A549 (cell line): ENCODE measurements around the gene INPP4B. TPM values are rescaled to one million over a fixed set of nuclear protein-coding genes. Genes with fewer than 3 reads are reported as not detected.

Experiments
- ATAC-seq, 2 experiments: fragments of 200-7000 bp in 1 of 2; fragments of >200 bp in 1 of 2; cut with Nextera tagmentation in 1 of 2; cut with Tn5 transposase in 1 of 2; 3 replicates each; pipeline versions ENCODE4 v1.8.0 to v1.9.1; 2018 to 2020; ENCODE audit warnings: mild to moderate bottlenecking in 1 of 2, moderate library complexity in 1 of 2
- CTCF ChIA-PET: fragments of 300-600 bp; sonication (Branson Sonifier 250); formaldehyde crosslinking; extraction: SDS; loops from one replicate; lab custom pipeline; 2021; ENCODE audit warnings: antibody characterized with exemption, inconsistent platforms; lab: Yijun Ruan, JAX
- POLR2A ChIA-PET: fragments of 350-600 bp; formaldehyde crosslinking; extraction: SDS; loops from one replicate; lab custom pipeline; 2021; ENCODE audit warnings: antibody characterized with exemption, inconsistent platforms; lab: Yijun Ruan, JAX
- DNase-seq, 2 experiments: peaks; one replicate each; pipeline versions ENCODE4 v3.0.0 to v3.0.0-alpha.2; 2011 to 2016; ENCODE audit warnings: low read depth in 1 of 2, low spot score in 1 of 2
- FAIRE-seq: peaks from 2 replicates; lab custom pipeline; 2011; peaks lifted over from hg19 to GRCh38; lab: Jason Lieb, UNC
- H3K27ac ChIP-seq, 2 experiments: fragments of >200 bp; sonication (Bioruptor Twin); formaldehyde crosslinking; 3 replicates each; pipeline ENCODE4 v1.5.1; 2016 to 2017
- H3K4me1 ChIP-seq: fragments of >200 bp; sonication (Bioruptor Twin); formaldehyde crosslinking; 3 replicates; pipeline ENCODE4 v1.6.1; 2016
- H3K4me2 ChIP-seq: fragments of >200 bp; sonication (Bioruptor Twin); formaldehyde crosslinking; 3 replicates; pipeline ENCODE4 v1.6.1; 2016
- H3K4me3 ChIP-seq: fragments of >200 bp; sonication (Bioruptor Twin); formaldehyde crosslinking; 3 replicates; pipeline ENCODE4 v1.5.1; 2016
- H3K9me3 ChIP-seq: fragments of >200 bp; sonication (Bioruptor Twin); formaldehyde crosslinking; 3 replicates; pipeline ENCODE4 v1.6.1; 2016
- CBX8 ChIP-seq: fragments of 200-600 bp; sonication (generic); IDR thresholded peaks from 2 replicates; pipeline ENCODE4 v1.6.1; 2016
- CEBPB ChIP-seq, 2 experiments: fragments of >200 bp in 1 of 2; sonication (Bioruptor Twin) in 1 of 2; formaldehyde crosslinking in 1 of 2; IDR thresholded peaks; 2 replicates each; pipeline ENCODE4 v1.6.1; 2012 to 2016
- CTCF ChIP-seq: fragments of >200 bp; sonication (Bioruptor Twin); formaldehyde crosslinking; IDR thresholded peaks from 3 replicates; pipeline ENCODE4 v1.5.1; 2016
- E2F6 ChIP-seq: IDR thresholded peaks from 2 replicates; pipeline ENCODE4 v1.6.1; 2012; ENCODE audit warnings: low read depth, borderline replicate concordance
- EHF ChIP-seq: fragments of 250-450 bp; sonication (Bioruptor Pico); IDR thresholded peaks from 2 replicates; pipeline ENCODE4 v1.5.0; 2020; ENCODE audit warnings: mild to moderate bottlenecking
- EHMT2 ChIP-seq: fragments of 200-600 bp; sonication (generic); IDR thresholded peaks from 2 replicates; pipeline ENCODE4 v1.6.1; 2016; ENCODE audit warnings: antibody characterized with exemption, low read depth, mild to moderate bottlenecking, moderate library complexity
- ELK1 ChIP-seq: fragments of 150-350 bp; IDR thresholded peaks from 2 replicates; pipeline ENCODE4 v1.6.1; 2014; ENCODE audit warnings: low read depth, mild to moderate bottlenecking, low read length
- ESRRA ChIP-seq: fragments of 150-350 bp; IDR thresholded peaks from 2 replicates; pipeline ENCODE4 v1.6.1; 2014; ENCODE audit warnings: mild to moderate bottlenecking, low read length, borderline replicate concordance
- FOSB ChIP-seq: fragments of 250-450 bp; sonication (Bioruptor Pico); IDR thresholded peaks from 2 replicates; pipeline ENCODE4 v1.5.0; 2020; ENCODE audit warnings: mild to moderate bottlenecking, moderate library complexity
- HES2 ChIP-seq: fragments of >200 bp; sonication (Bioruptor Twin); formaldehyde crosslinking; IDR thresholded peaks from 2 replicates; pipeline ENCODE4 v1.6.1; 2016
- HOXA7 ChIP-seq: fragments of 250-450 bp; sonication (Bioruptor Pico); IDR thresholded peaks from 2 replicates; pipeline ENCODE4 v1.5.0; 2020; ENCODE audit warnings: mild to moderate bottlenecking, moderate library complexity
- JUN ChIP-seq, 2 experiments: fragments of >200 bp; sonication (Bioruptor Twin); formaldehyde crosslinking; IDR thresholded peaks; 2 replicates in 1 of 2; 3 replicates in 1 of 2; pipeline ENCODE4 v1.6.1; 2016 to 2017
- KDM1A ChIP-seq: fragments of 200-600 bp; sonication (generic); IDR thresholded peaks from 2 replicates; pipeline ENCODE4 v1.6.1; 2016; ENCODE audit warnings: low read depth, mild to moderate bottlenecking
- MYC ChIP-seq: IDR thresholded peaks from 2 replicates; pipeline ENCODE4 v1.6.1; 2012; ENCODE audit warnings: mild to moderate bottlenecking, inconsistent platforms, low read length, improper control_type of control experiment, borderline replicate concordance
- NFE2L2 ChIP-seq: fragments of 150-350 bp; conservative IDR thresholded peaks from 2 replicates; pipeline ENCODE4 v1.6.1; 2014; ENCODE audit warnings: low read length
- NPAS2 ChIP-seq: fragments of 250-450 bp; sonication (Bioruptor Pico); IDR thresholded peaks from 2 replicates; pipeline ENCODE4 v1.8.0; 2022; ENCODE audit warnings: mild to moderate bottlenecking, moderate library complexity, borderline replicate concordance
- NR3C1 ChIP-seq: fragments of >200 bp; sonication (Bioruptor Twin); formaldehyde crosslinking; IDR thresholded peaks from 3 replicates; pipeline ENCODE4 v1.6.1; 2017
- PHF8 ChIP-seq: fragments of 200-600 bp; sonication (generic); IDR thresholded peaks from 2 replicates; pipeline ENCODE4 v1.6.1; 2016; ENCODE audit warnings: low read depth, mild to moderate bottlenecking, antibody characterized with exemption, moderate library complexity, borderline replicate concordance
- POLR2A ChIP-seq: IDR thresholded peaks from 2 replicates; pipeline ENCODE4 v1.6.1; 2012; ENCODE audit warnings: mild to moderate bottlenecking, low read length
- RARB ChIP-seq: fragments of 250-450 bp; sonication (Bioruptor Pico); IDR thresholded peaks from 2 replicates; pipeline ENCODE4 v1.8.0; 2021; ENCODE audit warnings: mild to moderate bottlenecking, moderate library complexity
- RCOR1 ChIP-seq: fragments of 150-350 bp; IDR thresholded peaks from 2 replicates; pipeline ENCODE4 v1.6.1; 2014; ENCODE audit warnings: antibody characterized with exemption, low read length, low read depth
- REST ChIP-seq: fragments of 200-600 bp; sonication (generic); IDR thresholded peaks from 2 replicates; pipeline ENCODE4 v1.6.1; 2016; ENCODE audit warnings: antibody characterized with exemption, mild to moderate bottlenecking, moderate library complexity
- TFCP2L1 ChIP-seq: fragments of 250-450 bp; sonication (Bioruptor Pico); IDR thresholded peaks from 2 replicates; pipeline ENCODE4 v1.5.0; 2021; ENCODE audit warnings: mild to moderate bottlenecking
- USF2 ChIP-seq: fragments of 450-650 bp; IDR thresholded peaks from 2 replicates; pipeline ENCODE4 v1.6.1; 2014; ENCODE audit warnings: antibody characterized with exemption
- ZC3H11A ChIP-seq: fragments of 450-650 bp; IDR thresholded peaks from 2 replicates; pipeline ENCODE4 v1.6.1; 2014; ENCODE audit warnings: antibody characterized with exemption, mild to moderate bottlenecking
- ZSCAN20 ChIP-seq: fragments of 250-450 bp; sonication (Bioruptor Pico); IDR thresholded peaks from 2 replicates; pipeline ENCODE4 v1.8.0; 2022; ENCODE audit warnings: mild to moderate bottlenecking, moderate library complexity
- WGBS: methylation state at CpG from one replicate; pipeline ENCODE4 v1.1.6; 2017; ENCODE audit errors: missing lambda C conversion rate; 5-methylcytosine and 5-hydroxymethylcytosine counted together
- polyA plus RNA-seq, 4 experiments: library from polyadenylated mRNA; depleted of rRNA in 3 of 4; stranded (reverse); fragments of >200 nt; fragmentation: RNase III in 1 of 4; extraction: RNeasy Plus Mini Kit Qiagen cat#74134 plus additional on column Dnase treatment in 1 of 4; gene quantifications; 2 replicates in 3 of 4; 3 replicates in 1 of 4; pipeline ENCODE4 v1.2.3, GENCODE V29; 2011 to 2017

The INPP4B gene
- polyA plus RNA-seq, 2 of the 4 experiments (the other 2 are of a cell fraction) = 7.2 to 14.9 TPM

- Histone ChIP-seq H3K4me2 (no peak overlapping the region), H3K4me3 (no peak overlapping the region), H3K9me3 (no peaks in the 10 kb centered on the region), H3K27ac (no peak overlapping the region), H3K4me1 (0 out of 3 replicates have a peak, but pooled peaks cover 3% of the 10 kb centered on the region)
- ChIA-PET CTCF (no interaction called here), POLR2A (no interaction called here)
- no peak for DNase-seq
- TF ChIP-seq REST = no peak
- no peak for TF ChIP-seq HOXA7
- no peak for TF ChIP-seq CEBPB (IDR thresholded peaks at IDR 0.05)
- TF ChIP-seq ESRRA = no peak
- no peak for TF ChIP-seq ZC3H11A
- TF ChIP-seq MYC = no peak
- TF ChIP-seq PHF8 = no peak
- no peak for TF ChIP-seq USF2
- TF ChIP-seq CTCF = no peak
- TF ChIP-seq KDM1A = no peak
- no peak for TF ChIP-seq RCOR1
- no peak for TF ChIP-seq E2F6
- no peak for TF ChIP-seq NR3C1
- no peak for TF ChIP-seq NFE2L2
- no peak for TF ChIP-seq CBX8
- TF ChIP-seq HES2 = no peak
- no peak for TF ChIP-seq EHMT2
- no peak for TF ChIP-seq TFCP2L1 (CRISPR knock-in tag)
- TF ChIP-seq EHF (CRISPR knock-in tag) = no peak
- ATAC-seq = no peak
- no peak for FAIRE-seq
These were observed 676.9 kb downstream of the INPP4B start for GRCh38 chr4:142169216-142169615.

- ChIA-PET CTCF (interaction anchor here (0.6 kb wide), 1 partner anchor 14 kb away, joined by 3 read pairs; no protein-coding TSS in a partner anchor), POLR2A (no interaction called here)
- Histone ChIP-seq H3K27ac (no peak overlapping the region), H3K4me2 (no peak overlapping the region), H3K4me1 (0 out of 3 replicates have a peak, but pooled peaks cover 3% of the 10 kb centered on the region), H3K4me3 (no peak overlapping the region), H3K9me3 (no peaks in the 10 kb centered on the region)
- ATAC-seq = no peak
- WGBS = 90% methylated on average over 2 of the region's 2 CpGs
- no peak for DNase-seq
- no peak for FAIRE-seq
- TF ChIP-seq HOXA7 = no peak
- TF ChIP-seq POLR2A = no peak
- TF ChIP-seq RCOR1 = no peak
- TF ChIP-seq FOSB (CRISPR knock-in tag) = no peak
- TF ChIP-seq REST = no peak
- TF ChIP-seq ZSCAN20 (CRISPR knock-in tag) = no peak
- TF ChIP-seq ELK1 = no peak
- TF ChIP-seq JUN (IDR thresholded peaks at IDR 0.05) = no peak
- TF ChIP-seq NPAS2 (CRISPR knock-in tag) = no peak
- TF ChIP-seq NFE2L2 = no peak
- no peak for TF ChIP-seq RARB (CRISPR knock-in tag)
These were observed 677.9 kb downstream of the INPP4B start for GRCh38 chr4:142168181-142168580.
